Stimulated activated CD4-positive, alpha-beta T cell treated with anti-CD3 and anti-CD28 coated beads, Interleukin-15, amount 100 ng/mL, for 24 hours (primary cell): ENCODE data around the gene LIMK1.
"Not testable (repeated sequence)": the region's sequence is repeated elsewhere in the genome, so short reads cannot be mapped to it uniquely, and the experiment has no call there.

Experiments
- DNase-seq: peaks from one replicate; pipeline ENCODE4 v3.0.0-alpha.2; 2020

The LIMK1 gene

GRCh38 chr7:74083117-74083876, at the start of gene LIMK1:
TSS of gene LIMK1 (plus strand) at chr7:74083804. CDS start at chr7:74083991, 187 bp downstream.
- peak; percentile 85 for DNase-seq

GRCh38 chr7:74037609-74038008, 46.0 kb upstream of the LIMK1 start:
- DNase-seq = no peak

GRCh38 chr7:74038194-74038961, 45.2 kb upstream of the LIMK1 start:
- DNase-seq = no peak

GRCh38 chr7:74039337-74039736, 44.3 kb upstream of the LIMK1 start:
- DNase-seq = no peak

GRCh38 chr7:74040101-74040790, 43.4 kb upstream of the LIMK1 start:
- DNase-seq = no peak

- no peak for DNase-seq
Observed at GRCh38 chr7:74040791-74041520, 42.6 kb upstream of the LIMK1 start.

- no peak for DNase-seq
Observed at GRCh38 chr7:74042746-74043522, 40.7 kb upstream of the LIMK1 start.

GRCh38 chr7:74043523-74043951, 40.1 kb upstream of the LIMK1 start:
- no peak for DNase-seq

GRCh38 chr7:74044366-74045350, 38.9 kb upstream of the LIMK1 start:
- no peak for DNase-seq

GRCh38 chr7:74046581-74046980, 37.0 kb upstream of the LIMK1 start:
- DNase-seq = not testable (repeated sequence)

GRCh38 chr7:74047804-74048380, 35.7 kb upstream of the LIMK1 start:
- DNase-seq = no peak

GRCh38 chr7:74048999-74049599, 34.5 kb upstream of the LIMK1 start:
- no peak for DNase-seq

GRCh38 chr7:74049997-74050798, 33.4 kb upstream of the LIMK1 start:
- DNase-seq = no peak

- no peak for DNase-seq
Observed at GRCh38 chr7:74051193-74051592, 32.4 kb upstream of the LIMK1 start.

GRCh38 chr7:74051629-74052410, 31.8 kb upstream of the LIMK1 start:
- DNase-seq = peak; percentile 34

GRCh38 chr7:74052628-74053027, 31.0 kb upstream of the LIMK1 start:
- no peak for DNase-seq

GRCh38 chr7:74053589-74054186, 29.9 kb upstream of the LIMK1 start:
- DNase-seq = no peak
